Left ventricle myocardium superior (tissue), 1 donor: Measurements from ENCODE around the gene MSH5. TPM values are rescaled to one million over a fixed set of nuclear protein-coding genes. Genes with fewer than 3 reads are reported as not detected.

Source experiments
- ATAC-seq: fragments of 200-7000 bp; cut with Tn5 transposase; one replicate; pipeline ENCODE4 v1.9.1; 2020; ENCODE audit warnings: mild to moderate bottlenecking, moderate library complexity
- DNase-seq: peaks from one replicate; pipeline ENCODE4 v3.0.0-alpha.2; 2020
- intact Hi-C: fragments of 100-400 bp; cut with micrococcal nuclease; formaldehyde crosslinking; loops from one replicate; pipeline ENCODE4 v1.11.0; 2022
- total RNA-seq: library from RNA; stranded (reverse); fragmentation: NEBNext Ultra II Directional; extraction: Animal tissue kit (Norgen Biotek cat#: 25700); gene quantifications from one replicate; pipeline ENCODE4 v1.2.1, GENCODE V29; 2021
- donor health status: DM: no; HTN: yes; CAD: no; lungs with severe emphysema.

The MSH5 gene
- total RNA-seq, 1 donor from 2014 or later = 1.3 TPM

GRCh38 chr6:31727034-31727716, 12.6 kb upstream of the MSH5 start:
- intact Hi-C loops = no loop called here
- ATAC-seq (no peak), DNase-seq (no peak)

- intact Hi-C loops = no loop called here
- DNase-seq = no peak
- no peak for ATAC-seq
Measured at GRCh38 chr6:31727717-31728671, 11.8 kb upstream of the MSH5 start.

- intact Hi-C loops = no loop called here
- DNase-seq = peak; percentile 45
Measured at GRCh38 chr6:31728767-31729514, 10.9 kb upstream of the MSH5 start, which contains the start of gene DDAH2. TSS of gene DDAH2 (minus strand) at chr6:31729299. CDS start at chr6:31729161, 138 bp downstream.

GRCh38 chr6:31729515-31729978, 10.3 kb upstream of the MSH5 start:
- DNase-seq (peak; percentile 95), ATAC-seq (peak; percentile 88)
- intact Hi-C loops = no loop called here

More at GRCh38 chr6:31728767-31729514, 10.9 kb upstream of the MSH5 start, which contains the start of gene DDAH2:
- peak; percentile 47 for ATAC-seq

- ATAC-seq (peak; percentile 86), DNase-seq (peak; percentile 96)
- intact Hi-C loops = no loop called here
Measured at GRCh38 chr6:31729979-31730630, 9.7 kb upstream of the MSH5 start.

- no peak for ATAC-seq
- intact Hi-C loops = no loop called here
- no peak for DNase-seq
Measured at GRCh38 chr6:31730631-31731086, 9.1 kb upstream of the MSH5 start.

GRCh38 chr6:31732029-31732428, 7.8 kb upstream of the MSH5 start:
- DNase-seq (no peak), ATAC-seq (no peak)
- intact Hi-C loops = no loop called here

- intact Hi-C loops = no loop called here
- ATAC-seq (no peak), DNase-seq (no peak)
Measured at GRCh38 chr6:31733734-31734133, 6.1 kb upstream of the MSH5 start.

- intact Hi-C loops = no loop called here
- DNase-seq = no peak
- no peak for ATAC-seq
Measured at GRCh38 chr6:31734247-31734820, 5.5 kb upstream of the MSH5 start.

GRCh38 chr6:31734821-31735406, 4.9 kb upstream of the MSH5 start:
- intact Hi-C loops = no loop called here
- DNase-seq = peak; percentile 51
- ATAC-seq = peak; percentile 3

- intact Hi-C loops = no loop called here
- DNase-seq = peak; percentile 90
- ATAC-seq = peak; percentile 70
Measured at GRCh38 chr6:31736021-31736767, 3.6 kb upstream of the MSH5 start, which contains the start of gene CLIC1. TSS of gene CLIC1 (minus strand) at chr6:31736530. CDS start at chr6:31736300, 230 bp downstream.

- intact Hi-C loops = no loop called here
- ATAC-seq (no peak), DNase-seq (peak; percentile 37)
Measured at GRCh38 chr6:31736768-31737314, 3.0 kb upstream of the MSH5 start.

- intact Hi-C loops = no loop called here
- no peak for ATAC-seq
- DNase-seq = no peak
Measured at GRCh38 chr6:31737315-31737990, 2.4 kb upstream of the MSH5 start.

- intact Hi-C loops = no loop called here
- DNase-seq = no peak
- ATAC-seq = no peak
Measured at GRCh38 chr6:31737991-31738979, 1.5 kb upstream of the MSH5 start.
